Fibroblast of lung (primary cell): Measurements from ENCODE around the gene XPR1. TPM values are rescaled to one million over a fixed set of nuclear protein-coding genes. Genes with fewer than 3 reads are reported as not detected.

ENCODE experiments used
- DNase-seq, 2 donors: peaks; one replicate each; pipeline versions ENCODE4 v3.0.0 to v3.0.0-alpha.2; 2010; ENCODE audit warnings: low read depth in 2 of 2
- H2AFZ ChIP-seq: 2 replicates; pipeline ENCODE4 v1.5.1; 2012; ENCODE audit warnings: low read length, control low read depth, inconsistent platforms
- H3K27ac ChIP-seq: 2 replicates; pipeline ENCODE4 v1.5.1; 2011; ENCODE audit warnings: low read length, control low read depth; ENCODE audit not compliant: insufficient read depth
- H3K27me3 ChIP-seq: 2 replicates; pipeline ENCODE4 v1.5.1; 2011; ENCODE audit warnings: mild to moderate bottlenecking, low read length; ENCODE audit not compliant: control insufficient read depth, insufficient read depth
- H3K36me3 ChIP-seq: 2 replicates; pipeline ENCODE4 v1.5.1; 2011; ENCODE audit warnings: low read length; ENCODE audit not compliant: control insufficient read depth, insufficient read depth
- H3K4me1 ChIP-seq: 2 replicates; pipeline ENCODE4 v1.5.1; 2011; ENCODE audit warnings: low read length; ENCODE audit not compliant: control insufficient read depth, insufficient read depth; ENCODE audit errors: extremely low read depth
- H3K4me2 ChIP-seq: 2 replicates; pipeline ENCODE4 v1.5.1; 2011; ENCODE audit warnings: low read length, control low read depth; ENCODE audit not compliant: insufficient read depth; ENCODE audit errors: extremely low read depth
- H3K4me3 ChIP-seq, 4 experiments: fragments of 200-600 bp in 1 of 4; sonication (generic) in 1 of 4; replicated peaks in 1 of 4; 2 replicates each; pipeline ENCODE4 v1.5.1; 2011 to 2016; ENCODE audit warnings: low read length in 4 of 4, low read depth in 3 of 4, mild to moderate bottlenecking in 3 of 4, control low read depth in 2 of 4, inconsistent platforms in 1 of 4, mixed read lengths in 1 of 4; ENCODE audit not compliant: insufficient read depth in 1 of 4; ENCODE audit errors: control extremely low read depth in 1 of 4
- H3K79me2 ChIP-seq: 2 replicates; pipeline ENCODE4 v1.5.1; 2012; ENCODE audit warnings: mild to moderate bottlenecking, low read length, inconsistent platforms; ENCODE audit not compliant: control insufficient read depth, insufficient read depth
- H3K9ac ChIP-seq: 2 replicates; pipeline ENCODE4 v1.5.1; 2011; ENCODE audit warnings: mild to moderate bottlenecking, low read length, control low read depth; ENCODE audit not compliant: insufficient read depth
- H3K9me3 ChIP-seq: 2 replicates; pipeline ENCODE4 v1.5.1; 2012; ENCODE audit warnings: low read depth, low read length; ENCODE audit not compliant: control insufficient read depth, insufficient read depth
- H4K20me1 ChIP-seq: 2 replicates; pipeline ENCODE4 v1.5.1; 2011; ENCODE audit warnings: low read length; ENCODE audit not compliant: control insufficient read depth, insufficient read depth; ENCODE audit errors: extremely low read depth
- CTCF ChIP-seq, 2 donors: IDR thresholded peaks in 1 of 2; conservative IDR thresholded peaks in 1 of 2; 1 replicate in 1 of 2; 2 replicates in 1 of 2; pipeline ENCODE4 v1.5.1; 2011 to 2012; ENCODE audit warnings: low read length in 2 of 2, control low read depth in 1 of 2, inconsistent platforms in 1 of 2, low read depth in 1 of 2, mild to moderate bottlenecking in 1 of 2
- EZH2 ChIP-seq: IDR thresholded peaks from 2 replicates; pipeline ENCODE4 v1.5.1; 2012; ENCODE audit warnings: low read length, control low read depth, mild to moderate bottlenecking; ENCODE audit errors: missing control alignments
- polyA plus RNA-seq, 2 donors: library from polyadenylated mRNA; depleted of rRNA in 1 of 2; stranded (reverse) in 1 of 2; unstranded in 1 of 2; fragments of >200 nt; gene quantifications; 2 replicates each; pipeline ENCODE4 v1.2.1, GENCODE V29; 2011 to 2012; ENCODE audit warnings: missing spikeins in 1 of 2
- total RNA-seq: library from RNA; depleted of rRNA; stranded (reverse); fragments of >200 nt; gene quantifications from 2 replicates; pipeline ENCODE4 v1.2.1, GENCODE V29; 2014

The XPR1 gene
- total and polyA plus RNA-seq, 2 donors (not counting 1 experiment from before 2014, with no cell fraction given) = 18.4 to 31.5 TPM

GRCh38 chr1:180586671-180587155 is 45.1 kb upstream of the XPR1 start:
- Histone ChIP-seq H3K4me3 (no peak overlapping the region), H3K9me3 (no peaks in the 10 kb centered on the region), H3K9ac (no peak overlapping the region), H3K27me3 (no peaks in the 10 kb centered on the region), H3K36me3 (no peaks in the 10 kb centered on the region), H3K79me2 (no peaks in the 10 kb centered on the region), H3K4me2 (no peak overlapping the region), H3K4me1 (peaks cover 3% of the 10 kb centered on the region), H3K27ac (no peak overlapping the region), H2AFZ (no peak overlapping the region), H4K20me1 (no peaks in the 10 kb centered on the region)
- peak; percentile 15 to 92 for DNase-seq
- TF ChIP-seq CTCF (conservative IDR thresholded peaks at IDR 0.05 in 1 of 2, IDR thresholded peaks at IDR 0.05 in 1 of 2; ENCODE audit: low read depth in 1 of 2, low read length in 2 of 2) (no peak), EZH2 (no peak)

- Histone ChIP-seq H3K9ac (no peak overlapping the region), H3K9me3 (no peaks in the 10 kb centered on the region), H2AFZ (no peak overlapping the region), H3K4me2 (no peak overlapping the region), H3K27ac (no peak overlapping the region), H3K4me3 (no peak overlapping the region), H3K27me3 (no peaks in the 10 kb centered on the region), H3K4me1 (peaks cover 3% of the 10 kb centered on the region), H3K36me3 (no peaks in the 10 kb centered on the region), H4K20me1 (no peaks in the 10 kb centered on the region), H3K79me2 (no peaks in the 10 kb centered on the region)
- TF ChIP-seq EZH2 (no peak), CTCF (conservative IDR thresholded peaks at IDR 0.05 in 1 of 2, IDR thresholded peaks at IDR 0.05 in 1 of 2; ENCODE audit: low read depth in 1 of 2, low read length in 2 of 2) (no peak)
- DNase-seq = peak in 1 of 2 donors; percentile 35
These were observed 43.7 kb upstream of the XPR1 start for GRCh38 chr1:180588121-180588520.

- Histone ChIP-seq H3K9ac (no peak overlapping the region), H3K27ac (no peak overlapping the region), H3K4me1 (peaks cover 3% of the 10 kb centered on the region), H3K4me2 (no peak overlapping the region), H3K27me3 (no peaks in the 10 kb centered on the region), H2AFZ (no peak overlapping the region), H3K9me3 (no peaks in the 10 kb centered on the region), H3K36me3 (no peaks in the 10 kb centered on the region), H3K4me3 (no peak overlapping the region), H3K79me2 (no peaks in the 10 kb centered on the region), H4K20me1 (no peaks in the 10 kb centered on the region)
- DNase-seq = no peak
- TF ChIP-seq EZH2 (no peak), CTCF (conservative IDR thresholded peaks at IDR 0.05 in 1 of 2, IDR thresholded peaks at IDR 0.05 in 1 of 2; ENCODE audit: low read depth in 1 of 2, low read length in 2 of 2) (no peak)
These were observed 40.9 kb upstream of the XPR1 start for GRCh38 chr1:180590889-180591288.
